GM21526 (cell line): ENCODE measurements around the gene ISL2.

Experiments used
- ATAC-seq: cut with Tn5 transposase; IDR thresholded peaks from one replicate; pipeline ENCODE4 v1.9.1; 2021; ENCODE audit warnings: moderate library complexity; ENCODE audit not compliant: unreplicated experiment, low FRiP score

Gene ISL2

DNA sequence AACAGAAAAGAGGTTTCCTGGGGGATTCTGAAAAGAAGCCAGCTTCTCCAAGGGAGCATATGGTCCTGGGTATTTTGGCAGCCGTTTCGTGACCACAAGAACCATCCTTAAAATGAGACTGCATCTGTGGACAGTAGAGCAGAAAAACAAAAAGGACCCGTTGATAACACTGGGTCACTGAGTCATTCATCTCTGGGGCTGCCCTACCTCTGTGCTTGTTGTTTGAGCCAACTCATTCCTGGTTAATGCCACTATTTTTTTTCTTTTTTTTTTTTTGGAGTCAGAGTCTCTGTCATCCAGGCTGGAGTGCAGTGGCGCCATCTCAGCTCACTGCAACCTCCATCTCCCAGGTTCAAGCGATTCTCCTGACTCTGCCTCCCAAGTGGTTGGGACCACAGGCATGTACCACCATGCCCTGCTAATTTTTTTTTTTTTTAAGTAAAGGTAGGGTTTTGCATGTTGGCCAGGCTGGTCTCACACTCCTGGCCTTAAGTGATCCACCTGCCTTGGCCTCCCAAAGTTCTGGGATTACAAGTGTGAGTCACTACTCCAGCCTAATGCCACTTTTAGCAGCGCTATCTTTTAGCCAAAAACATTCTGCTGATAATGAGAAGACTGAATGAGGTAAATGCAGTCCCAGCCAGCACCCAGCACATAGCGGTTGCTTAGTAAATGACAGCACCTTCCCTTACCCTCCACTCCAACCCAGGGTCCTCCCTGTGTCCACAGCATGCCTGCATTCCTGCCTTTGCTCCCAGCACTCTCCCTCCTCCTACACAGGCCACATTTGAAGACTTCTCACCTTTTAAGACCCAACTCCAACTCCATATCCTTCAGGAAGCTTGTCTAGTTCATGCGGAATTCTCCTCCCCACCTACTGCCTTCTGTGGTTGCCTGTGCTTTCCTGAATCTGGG is 9.1 kb upstream of the ISL2 start:
- ATAC-seq = no peak

DNA sequence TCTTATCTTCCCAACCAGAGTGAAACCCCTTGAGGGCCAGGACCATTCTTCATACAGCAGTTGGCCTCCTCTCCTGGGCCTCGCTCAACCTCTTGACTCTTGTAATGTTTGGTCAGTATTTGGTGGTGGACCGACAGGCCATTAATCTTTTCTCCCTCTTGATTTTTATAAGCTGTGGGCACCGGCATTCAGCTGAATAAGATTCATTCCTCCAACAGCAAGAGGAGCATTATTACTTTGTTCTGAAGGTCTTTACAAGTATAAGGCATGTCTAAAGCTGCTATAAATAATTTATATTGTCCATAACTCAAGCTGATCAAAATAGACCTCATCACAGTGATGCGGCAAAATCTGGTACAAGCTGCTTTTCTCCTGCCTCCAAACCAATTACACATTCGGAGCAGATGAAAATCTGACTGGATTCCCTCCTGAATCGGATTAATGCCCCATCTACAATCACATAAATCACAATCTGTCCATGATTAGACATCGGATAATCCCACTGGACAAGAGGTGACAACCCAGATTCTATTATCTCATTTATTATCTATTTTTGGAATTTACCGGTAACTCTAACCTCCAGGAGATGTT is 8.4 kb upstream of the ISL2 start:
- ATAC-seq = no peak

DNA sequence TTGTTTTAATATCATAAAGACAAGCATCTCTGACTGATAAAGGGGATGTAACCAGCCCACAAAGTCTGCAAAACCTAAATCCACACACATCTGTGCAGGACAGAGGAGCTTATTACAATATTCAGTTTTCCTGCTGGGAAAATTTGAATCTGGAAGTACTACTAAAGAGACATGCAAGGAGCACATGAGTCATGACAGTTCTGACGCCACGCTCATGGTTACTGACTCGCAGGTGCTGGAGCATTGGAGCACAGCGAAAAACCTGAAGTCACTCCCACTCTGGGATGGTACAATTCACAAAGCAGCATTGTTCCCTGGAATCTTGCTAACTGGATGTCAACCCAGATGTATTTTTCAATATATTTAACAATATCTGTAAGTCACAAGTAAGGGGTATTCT is 7.6 kb upstream of the ISL2 start:
- ATAC-seq = no peak

DNA sequence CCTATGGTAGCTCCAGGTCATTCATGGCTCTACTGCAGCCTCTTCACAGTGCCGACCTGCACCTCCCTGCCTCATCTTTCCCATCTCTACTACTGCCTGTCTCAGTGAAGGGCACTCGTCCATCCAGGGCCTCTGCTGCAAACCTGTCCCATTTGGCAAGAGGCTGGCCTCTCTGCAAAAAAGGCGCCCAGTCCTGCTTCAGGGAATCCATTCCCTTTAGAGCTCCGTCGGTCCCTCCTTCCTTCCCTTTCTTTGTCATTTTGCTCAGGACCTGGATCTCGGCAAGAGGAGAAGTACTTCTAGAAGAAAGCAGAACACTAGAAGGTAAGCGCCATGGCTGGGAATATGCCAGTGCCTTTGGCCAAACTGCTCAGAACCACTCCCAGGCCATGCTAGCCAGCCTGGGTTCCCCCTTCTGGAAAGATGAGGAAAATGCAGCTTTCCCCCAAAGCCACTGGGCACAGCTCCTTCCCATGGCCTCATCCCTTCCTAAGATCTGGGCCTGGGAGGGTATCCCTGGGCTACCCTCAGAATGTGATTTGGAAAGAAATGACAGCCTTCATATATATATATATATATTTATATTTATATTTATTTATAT is 6.4 kb upstream of the ISL2 start:
- ATAC-seq = no peak

DNA sequence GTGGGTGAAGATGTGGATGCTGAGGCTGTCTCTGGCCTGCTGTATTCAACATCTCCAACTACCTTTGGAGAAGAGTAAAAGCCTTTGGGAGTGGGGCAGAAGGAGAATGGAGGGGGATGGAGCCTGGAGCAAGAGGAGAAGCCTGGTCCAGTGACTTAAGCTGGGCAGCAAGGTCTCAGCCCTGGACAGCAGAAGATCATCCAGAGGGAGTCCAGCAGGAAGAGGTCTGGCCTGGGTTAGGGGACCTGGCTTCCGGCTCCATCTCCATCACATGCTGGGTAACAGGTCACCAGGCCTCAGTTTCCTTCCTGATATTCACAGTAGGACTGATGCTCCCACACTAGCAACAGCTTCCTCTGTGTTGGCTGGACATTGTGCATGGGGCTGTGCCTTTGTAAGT is 3.8 kb upstream of the ISL2 start:
- no peak for ATAC-seq

DNA sequence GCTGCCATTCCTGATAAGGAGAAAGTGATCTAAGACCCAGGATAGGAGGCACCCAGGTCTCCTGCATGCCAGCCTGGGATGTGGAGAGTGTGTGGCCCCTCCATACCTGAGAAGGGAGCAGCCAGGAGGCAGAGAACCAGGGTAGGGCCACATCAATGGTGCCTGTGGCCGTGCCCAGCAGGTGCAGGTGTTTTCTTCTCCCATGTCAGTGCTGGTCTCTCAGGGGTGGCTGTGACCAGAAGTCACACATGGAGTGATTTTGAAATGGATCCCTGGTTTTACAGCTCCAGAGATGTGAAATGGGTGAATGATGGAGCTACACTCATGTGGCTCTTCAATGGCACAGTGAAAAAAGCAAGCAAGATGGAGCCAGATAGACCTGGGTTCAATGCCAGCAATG is 3.3 kb upstream of the ISL2 start:
- ATAC-seq = no peak

DNA sequence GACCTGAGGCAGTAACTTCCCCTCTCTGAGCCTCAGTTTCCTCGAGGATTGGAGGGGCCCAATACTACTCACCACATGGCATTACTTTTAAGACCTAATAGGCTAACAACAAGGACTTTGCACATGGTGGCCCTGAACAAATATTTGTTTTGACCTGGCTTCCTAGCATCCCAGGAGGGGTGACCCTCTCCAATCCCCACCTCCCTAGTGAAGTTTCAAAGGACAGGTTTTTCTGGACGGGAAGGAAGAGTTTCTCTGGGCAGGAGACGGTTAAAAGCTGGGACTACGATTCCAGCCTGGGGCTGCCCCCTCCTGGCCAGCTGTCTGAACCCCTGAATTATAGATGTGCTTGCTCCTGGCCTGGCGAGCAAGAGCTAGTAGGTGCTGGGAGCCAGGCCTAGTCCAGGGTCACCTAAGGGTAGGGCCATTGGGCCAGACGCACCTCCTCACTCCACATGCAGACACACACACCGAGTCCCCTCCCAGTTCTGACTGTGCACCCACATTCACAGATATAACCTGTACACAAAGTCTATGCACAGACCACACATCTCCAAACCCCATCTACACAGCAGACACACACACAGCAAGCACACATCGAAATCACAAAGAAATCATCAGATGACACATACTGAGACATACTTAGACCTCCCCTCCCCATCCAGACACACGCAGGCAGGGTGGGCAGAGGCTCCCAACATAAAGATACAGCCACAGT is 2.7 kb upstream of the ISL2 start:
- no peak for ATAC-seq

DNA sequence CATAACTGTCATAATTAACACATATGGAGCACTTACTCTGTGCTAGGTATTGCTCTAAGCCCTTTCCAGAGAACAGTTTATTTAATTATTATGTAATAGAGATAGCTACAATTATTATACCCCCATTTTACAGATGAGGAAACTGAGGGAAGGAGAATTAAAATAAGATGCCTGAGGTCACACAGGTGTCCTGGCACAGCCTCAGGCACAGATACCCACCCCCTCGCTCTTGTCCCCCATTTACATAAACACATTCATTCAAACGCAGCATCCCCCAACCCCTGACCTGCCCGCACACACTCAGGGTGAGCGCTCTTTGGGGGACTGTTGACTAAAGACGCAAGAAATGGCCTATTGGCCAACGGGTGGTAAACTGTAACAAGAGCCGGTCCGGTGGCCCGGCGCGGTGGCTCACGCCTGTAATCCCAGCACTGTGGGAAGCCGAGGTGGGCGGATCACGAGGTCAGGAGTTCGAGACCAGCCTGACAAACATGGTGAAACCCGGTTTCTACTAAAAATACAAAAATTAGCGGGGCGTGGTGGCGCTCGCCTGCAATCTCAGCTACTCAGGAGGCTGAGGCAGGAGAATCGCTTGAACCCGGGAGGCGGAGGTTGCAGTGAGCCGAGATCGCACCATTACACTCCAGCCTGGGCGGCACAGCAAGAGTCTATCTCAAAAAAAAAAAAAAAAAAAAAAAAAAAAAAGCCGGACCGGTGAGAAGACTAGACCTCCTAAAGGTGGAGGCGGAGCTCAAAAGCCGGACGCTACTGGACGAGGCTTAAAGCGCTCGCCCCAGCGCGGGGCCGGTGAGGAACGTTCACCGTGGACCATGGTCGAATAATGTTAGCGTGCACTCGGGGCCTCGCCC is 1.9 kb upstream of the ISL2 start:
- no peak for ATAC-seq

DNA sequence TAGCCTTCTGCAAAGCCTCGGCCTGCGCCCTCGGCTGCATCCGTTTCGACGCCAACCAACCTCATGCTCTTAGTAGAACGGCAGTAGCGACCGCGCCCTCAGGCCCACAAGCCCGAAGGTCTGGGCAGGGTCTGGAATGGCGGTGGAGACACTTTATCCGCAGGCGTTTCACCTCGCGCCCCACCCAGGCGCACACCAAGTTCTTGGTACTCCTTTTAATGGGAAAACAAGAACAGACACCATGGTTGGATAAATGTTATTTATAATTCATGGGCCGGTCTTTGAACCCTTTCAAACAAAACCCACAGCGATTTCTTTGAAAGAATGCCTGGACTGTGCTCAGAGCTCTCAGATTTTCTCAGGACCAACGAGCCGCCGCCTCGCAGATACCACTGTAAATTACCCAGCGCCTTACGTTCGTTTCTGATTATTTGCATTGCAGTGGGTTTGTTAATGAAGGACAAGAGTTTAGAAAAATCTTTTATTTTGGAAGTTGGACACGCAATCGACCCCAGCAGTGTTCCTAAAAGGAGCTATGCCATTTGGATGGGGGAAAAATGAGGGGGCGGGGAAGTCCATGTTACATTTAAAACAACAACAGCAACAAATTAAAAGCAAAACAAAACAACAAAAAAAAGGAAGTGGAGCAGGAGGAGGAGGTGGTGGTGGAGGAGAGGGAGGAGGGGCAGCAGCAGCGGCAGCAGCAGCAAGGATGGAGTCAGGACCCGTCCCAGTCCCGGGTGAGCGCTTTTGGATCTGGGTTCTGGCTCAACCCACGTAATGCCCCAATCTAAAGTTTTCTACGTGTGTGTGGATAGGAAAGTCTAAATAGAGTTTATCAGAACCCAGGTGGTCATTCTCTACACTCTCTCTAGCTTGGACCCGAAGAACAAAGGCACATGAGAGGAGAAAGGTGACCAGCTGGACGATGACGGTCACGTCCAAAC is 993 bp upstream of the ISL2 start:
- ATAC-seq = no peak

DNA sequence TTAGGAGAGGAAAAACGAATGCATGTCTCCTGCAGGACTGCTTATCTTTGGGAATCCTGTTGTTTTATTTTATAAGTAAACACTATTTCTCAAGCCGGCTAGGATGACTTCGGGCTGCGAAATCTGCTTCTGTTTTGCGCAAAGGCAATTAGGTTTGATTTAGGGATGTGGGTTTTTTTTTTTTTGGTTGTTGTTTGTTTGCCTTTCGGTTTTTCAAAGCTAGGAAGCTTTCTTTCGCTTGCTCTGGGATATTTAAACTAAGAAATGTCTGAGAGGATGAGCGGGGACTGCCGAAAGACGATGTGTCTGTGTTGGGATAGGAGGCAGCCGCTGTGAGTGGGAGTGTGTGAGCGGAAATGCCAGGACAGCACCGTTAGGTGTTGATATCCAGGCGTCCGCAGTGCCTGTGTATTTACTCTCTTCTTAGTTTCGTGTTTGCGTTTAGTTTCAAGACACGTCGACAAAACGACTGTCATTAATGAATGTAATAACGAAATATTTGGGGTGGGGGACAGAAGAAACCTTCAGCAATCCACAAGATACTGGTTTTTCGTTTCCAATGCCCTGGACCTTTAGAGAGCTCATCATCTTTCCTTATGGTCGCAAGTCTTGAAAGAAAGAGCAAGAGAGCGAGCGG is 604 bp downstream of the ISL2 start:
- no peak for ATAC-seq

DNA sequence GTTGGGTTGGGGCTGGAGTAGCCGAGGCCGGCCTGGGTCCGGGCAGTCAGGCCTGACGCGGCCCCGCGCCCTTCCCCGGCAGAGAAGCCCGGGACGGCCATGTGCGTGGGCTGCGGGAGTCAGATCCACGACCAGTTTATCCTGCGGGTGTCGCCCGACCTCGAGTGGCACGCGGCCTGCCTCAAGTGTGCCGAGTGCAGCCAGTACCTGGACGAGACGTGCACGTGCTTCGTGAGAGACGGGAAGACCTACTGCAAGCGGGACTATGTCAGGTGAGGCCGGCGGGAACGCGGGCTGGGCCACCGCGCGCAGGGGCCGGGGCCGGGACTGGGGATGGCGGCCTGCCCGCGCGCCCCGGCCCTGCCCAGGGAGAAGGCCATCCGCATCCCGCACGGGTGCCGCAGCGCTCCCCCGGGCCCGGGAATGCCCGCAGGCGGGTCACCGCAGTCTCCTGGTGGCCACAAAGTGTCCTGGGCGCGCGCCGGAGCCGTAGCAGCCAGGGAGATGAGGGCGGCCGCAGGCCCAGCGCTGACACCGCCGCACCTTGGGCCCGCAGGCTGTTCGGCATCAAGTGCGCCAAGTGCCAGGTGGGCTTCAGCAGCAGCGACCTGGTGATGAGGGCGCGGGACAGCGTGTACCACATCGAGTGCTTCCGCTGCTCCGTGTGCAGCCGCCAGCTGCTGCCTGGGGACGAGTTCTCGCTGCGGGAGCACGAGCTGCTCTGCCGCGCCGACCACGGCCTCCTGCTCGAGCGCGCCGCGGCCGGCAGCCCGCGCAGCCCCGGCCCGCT is 1.3 kb downstream of the ISL2 start:
- ATAC-seq = no peak

DNA sequence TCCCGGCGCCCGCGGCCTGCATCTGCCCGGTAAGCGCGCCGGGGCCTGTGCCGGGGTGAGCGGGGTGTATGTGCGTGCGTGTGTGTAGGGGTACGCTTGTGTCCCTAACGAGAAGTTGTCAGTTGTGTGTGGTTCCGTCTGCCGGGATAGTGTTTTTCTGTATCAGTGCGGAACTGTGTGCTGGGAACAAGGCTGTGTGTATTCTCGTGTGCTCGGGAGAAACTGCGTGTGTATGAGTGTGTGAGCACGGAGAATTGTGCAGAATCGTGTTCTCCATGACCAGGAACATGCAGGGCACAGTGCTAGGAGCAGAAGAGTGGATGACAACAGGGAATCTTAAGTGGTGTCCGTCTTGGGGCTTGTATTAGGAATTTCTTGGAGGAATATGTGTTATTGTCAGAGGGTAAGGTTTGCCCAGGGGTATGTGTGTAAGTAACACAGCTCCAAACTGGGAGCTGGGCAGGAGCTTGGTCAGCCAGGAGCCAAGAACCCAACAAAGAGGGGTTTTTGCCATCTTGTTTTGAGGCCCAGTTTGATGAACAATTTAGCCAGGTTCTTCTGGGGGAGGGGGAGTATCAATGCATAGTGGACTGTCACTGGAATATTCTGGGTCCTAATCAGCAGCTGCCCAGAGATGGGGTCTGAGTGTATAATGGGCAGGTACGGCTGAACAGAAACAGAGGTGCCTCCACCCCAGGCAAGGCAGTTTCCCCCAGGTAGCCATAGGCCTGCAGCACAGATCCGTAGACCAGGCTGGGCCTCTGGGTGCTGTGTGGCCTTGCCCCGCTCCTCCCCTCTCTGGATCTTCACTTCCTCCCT is 2.1 kb downstream of the ISL2 start:
- ATAC-seq = no peak

DNA sequence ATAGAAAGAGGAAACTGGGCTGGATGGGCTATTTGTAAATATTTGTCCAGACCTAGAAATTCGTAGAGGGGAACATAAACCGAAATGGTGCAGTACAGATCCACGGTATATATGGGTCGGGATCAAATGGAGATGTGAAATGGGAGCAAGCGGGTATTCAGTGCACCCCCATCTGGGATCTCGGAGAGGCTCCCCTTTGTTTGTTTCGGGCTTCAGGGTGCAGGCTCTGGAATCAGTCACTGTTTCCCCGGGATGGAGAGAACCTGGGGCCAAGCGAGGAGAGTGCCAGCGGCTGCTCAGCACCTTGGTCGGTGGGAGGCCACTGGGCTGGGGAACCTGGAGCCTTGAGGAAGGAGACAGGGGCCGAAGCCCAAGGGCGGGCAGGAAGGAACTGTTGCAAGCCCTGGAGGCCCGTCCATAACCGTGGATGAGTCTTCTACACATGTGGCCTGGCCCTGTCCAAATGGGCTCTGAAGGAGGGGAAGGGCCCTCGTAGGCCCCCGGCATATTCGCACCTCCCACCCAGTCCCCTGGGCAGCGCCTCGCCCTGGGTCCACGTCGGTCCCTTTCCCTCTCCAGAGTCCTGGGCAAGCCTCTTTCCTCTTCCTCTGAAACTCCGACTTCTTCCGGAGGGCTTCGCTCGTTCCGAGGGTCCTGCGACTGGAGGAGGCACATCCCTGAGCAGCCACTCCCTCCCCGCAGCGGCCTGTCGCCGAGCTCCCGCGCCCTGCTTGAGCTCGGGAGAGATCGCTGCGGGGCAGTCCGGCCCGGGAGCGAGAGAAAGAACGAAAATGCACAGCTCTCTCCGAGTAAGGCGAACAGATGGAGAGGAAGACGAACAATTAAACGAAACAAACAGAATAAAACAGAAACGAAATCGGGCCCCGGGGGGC is 3.0 kb downstream of the ISL2 start:
- no peak for ATAC-seq

DNA sequence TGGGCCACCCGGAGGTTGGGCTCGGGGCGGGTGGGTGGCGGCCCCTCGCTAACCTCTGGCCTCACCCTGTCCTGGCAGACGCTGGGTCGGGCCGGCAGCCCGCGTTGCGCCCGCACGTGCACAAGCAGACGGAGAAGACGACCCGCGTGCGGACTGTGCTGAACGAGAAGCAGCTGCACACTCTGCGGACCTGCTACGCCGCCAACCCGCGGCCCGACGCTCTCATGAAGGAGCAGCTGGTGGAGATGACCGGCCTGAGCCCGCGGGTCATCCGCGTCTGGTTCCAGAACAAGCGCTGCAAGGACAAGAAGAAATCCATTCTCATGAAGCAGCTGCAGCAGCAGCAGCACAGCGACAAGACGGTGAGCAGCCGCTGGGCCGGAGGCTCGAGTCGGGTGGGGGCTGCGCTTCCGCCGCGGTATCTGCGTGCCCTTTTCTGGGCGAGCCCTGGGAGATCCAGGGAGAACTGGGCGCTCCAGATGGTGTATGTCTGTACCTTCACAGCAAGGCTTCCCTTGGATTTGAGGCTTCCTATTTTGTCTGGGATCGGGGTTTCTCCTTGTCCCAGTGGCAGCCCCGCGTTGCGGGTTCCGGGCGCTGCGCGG is 3.7 kb downstream of the ISL2 start:
- no peak for ATAC-seq

DNA sequence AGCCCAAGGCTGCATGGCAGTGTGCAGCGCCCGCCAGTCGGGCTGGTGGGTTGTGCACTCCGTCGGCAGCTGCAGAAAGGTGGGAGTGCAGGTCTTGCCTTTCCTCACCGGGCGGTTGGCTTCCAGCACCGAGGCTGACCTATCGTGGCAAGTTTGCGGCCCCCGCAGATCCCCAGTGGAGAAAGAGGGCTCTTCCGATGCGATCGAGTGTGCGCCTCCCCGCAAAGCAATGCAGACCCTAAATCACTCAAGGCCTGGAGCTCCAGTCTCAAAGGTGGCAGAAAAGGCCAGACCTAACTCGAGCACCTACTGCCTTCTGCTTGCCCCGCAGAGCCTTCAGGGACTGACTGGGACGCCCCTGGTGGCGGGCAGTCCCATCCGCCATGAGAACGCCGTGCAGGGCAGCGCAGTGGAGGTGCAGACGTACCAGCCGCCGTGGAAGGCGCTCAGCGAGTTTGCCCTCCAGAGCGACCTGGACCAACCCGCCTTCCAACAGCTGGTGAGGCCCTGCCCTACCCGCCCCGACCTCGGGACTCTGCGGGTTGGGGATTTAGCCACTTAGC is 4.3 kb downstream of the ISL2 start:
- no peak for ATAC-seq
